Activated CD8-positive, alpha-beta memory T cell treated with anti-CD3 and anti-CD28 coated beads for 1 hour (primary cell): ENCODE results near the gene UTS2R.

ENCODE experiments used
- DNase-seq, 2 donors: peaks; one replicate each; pipeline ENCODE4 v3.0.0-alpha.2; 2020; ENCODE audit warnings: low read depth in 1 of 2; ENCODE audit errors: extremely low read depth in 1 of 2

UTS2R gene

GRCh38 chr17:82424001-82424862 is 52.7 kb downstream of the UTS2R start:
- peak in 1 of 2 donors; percentile 38 for DNase-seq

GRCh38 chr17:82424863-82425159 is 53.2 kb downstream of the UTS2R start:
- no peak for DNase-seq
